Skeletal muscle cell (primary cell): ENCODE data around the gene ZNF85.
"Not testable (repeated sequence)": the region's sequence is repeated elsewhere in the genome, so short reads cannot be mapped to it uniquely, and the experiment has no call there.

Experiments used
- DNase-seq: peaks from one replicate; pipeline ENCODE4 v3.0.0-alpha.2; 2010; ENCODE audit warnings: low read depth
- H3K4me3 ChIP-seq: 2 replicates; pipeline ENCODE4 v1.5.1; 2011; ENCODE audit warnings: low read depth, mild to moderate bottlenecking, control low read depth, low read length, moderate library complexity

The ZNF85 gene

GRCh38 chr19:20923077-20923871, at the start of gene ZNF85:
TSS of gene ZNF85 (plus strand) at chr19:20923251. CDS start at chr19:20923401, 150 bp downstream.
- peak; percentile 70 for DNase-seq
- H3K4me3 ChIP-seq = peak within 1 kb of the TSS; percentile 71

GRCh38 chr19:20879501-20879900, 43.5 kb upstream of the ZNF85 start:
- H3K4me3 ChIP-seq = no peak overlapping the region
- no peak for DNase-seq

DNA sequence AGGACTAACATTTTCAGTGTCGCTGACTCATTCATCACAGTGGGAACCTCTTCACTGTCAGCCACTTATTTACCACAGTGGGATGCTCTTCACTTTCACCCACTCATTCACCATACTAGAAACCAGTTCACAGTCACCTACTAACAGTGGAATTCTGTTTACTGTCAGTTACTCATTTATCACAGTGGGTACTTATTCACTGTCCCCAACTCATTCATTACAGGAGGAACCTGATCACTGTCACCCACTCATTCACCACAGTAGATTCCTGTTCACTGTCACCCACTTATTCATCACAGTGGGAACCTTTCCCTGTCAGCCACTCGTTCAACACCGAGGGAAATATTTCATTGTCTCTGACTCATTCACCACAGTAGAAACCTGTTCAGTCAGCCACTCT, 10.1 kb upstream of the ZNF85 start:
- H3K4me3 ChIP-seq = no peak overlapping the region
- DNase-seq = no peak

DNA sequence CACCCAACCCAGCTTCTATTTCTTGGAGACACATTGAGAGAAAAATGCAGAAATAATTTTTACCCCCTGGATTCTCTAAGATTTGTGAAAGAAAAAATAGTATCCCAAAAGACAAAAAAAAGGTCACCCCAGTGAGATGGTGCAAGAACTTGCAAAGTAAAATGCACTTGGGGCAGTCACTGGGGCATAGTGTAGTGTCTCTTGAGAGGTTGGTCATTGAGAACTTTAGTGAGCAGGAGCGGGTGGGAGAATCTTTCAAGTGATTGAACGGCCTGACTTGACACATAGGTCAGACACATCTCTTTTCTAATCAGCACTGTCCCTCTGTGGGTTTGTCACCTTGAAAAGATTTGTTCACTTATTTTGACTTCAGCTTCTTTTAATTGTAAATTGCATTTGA, 2.4 kb downstream of the ZNF85 start:
- H3K4me3 ChIP-seq = no peak overlapping the region
- no peak for DNase-seq

DNA sequence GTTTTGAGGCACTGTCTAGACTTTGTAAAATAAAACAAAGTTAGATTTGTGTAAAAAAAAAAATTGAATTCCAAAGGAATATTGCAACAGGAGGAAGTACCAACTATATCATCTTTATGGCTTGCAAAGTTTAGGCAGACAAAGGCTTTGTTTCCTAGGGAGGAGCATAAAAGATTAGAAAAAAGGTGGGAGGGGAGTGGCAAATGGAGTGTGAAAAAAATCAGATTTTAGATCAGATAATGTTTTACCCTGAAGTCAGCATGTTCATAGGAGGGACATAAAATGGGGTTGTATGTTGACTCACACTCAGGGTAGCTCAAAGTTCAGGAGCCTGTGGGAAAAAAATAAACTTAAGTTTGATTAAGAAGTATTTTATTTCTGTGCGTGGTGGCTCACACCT, 3.7 kb downstream of the ZNF85 start:
- H3K4me3 ChIP-seq = no peak overlapping the region
- DNase-seq = no peak

- peak; percentile 69 for DNase-seq
- H3K4me3 ChIP-seq = no peak overlapping the region
Observed at GRCh38 chr19:20928371-20928770, 5.3 kb downstream of the ZNF85 start.

DNA sequence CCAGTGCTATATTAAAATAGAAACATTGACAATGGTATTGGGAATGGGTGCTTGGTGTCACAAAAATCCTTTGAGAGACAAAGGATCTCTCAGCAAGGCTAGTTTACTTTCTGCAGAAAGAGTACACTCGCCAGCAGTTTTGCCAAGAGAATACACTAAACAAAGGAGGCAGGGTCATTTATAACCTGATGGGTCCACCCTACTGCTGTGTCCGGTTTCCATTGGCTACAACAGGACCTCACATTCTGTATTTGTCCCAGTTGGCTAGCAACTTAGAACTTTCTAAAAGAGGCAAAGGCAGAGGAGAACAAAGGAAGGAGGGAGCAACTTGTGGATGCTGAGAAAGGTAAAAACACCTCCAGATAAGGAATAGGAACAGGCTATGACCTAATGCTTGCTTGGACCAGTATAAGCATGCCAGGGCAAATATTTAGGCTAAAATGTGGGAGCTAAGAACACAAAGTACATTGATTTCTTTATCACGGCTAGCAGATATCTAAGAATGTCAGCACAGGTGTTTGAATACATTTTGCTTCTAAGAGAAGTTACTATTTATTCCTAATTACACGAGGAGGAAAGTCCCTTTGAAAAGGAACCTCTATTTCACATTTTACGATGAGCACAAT, 13.4 kb downstream of the ZNF85 start:
- H3K4me3 ChIP-seq, DNase-seq: not testable (repeated sequence)

DNA sequence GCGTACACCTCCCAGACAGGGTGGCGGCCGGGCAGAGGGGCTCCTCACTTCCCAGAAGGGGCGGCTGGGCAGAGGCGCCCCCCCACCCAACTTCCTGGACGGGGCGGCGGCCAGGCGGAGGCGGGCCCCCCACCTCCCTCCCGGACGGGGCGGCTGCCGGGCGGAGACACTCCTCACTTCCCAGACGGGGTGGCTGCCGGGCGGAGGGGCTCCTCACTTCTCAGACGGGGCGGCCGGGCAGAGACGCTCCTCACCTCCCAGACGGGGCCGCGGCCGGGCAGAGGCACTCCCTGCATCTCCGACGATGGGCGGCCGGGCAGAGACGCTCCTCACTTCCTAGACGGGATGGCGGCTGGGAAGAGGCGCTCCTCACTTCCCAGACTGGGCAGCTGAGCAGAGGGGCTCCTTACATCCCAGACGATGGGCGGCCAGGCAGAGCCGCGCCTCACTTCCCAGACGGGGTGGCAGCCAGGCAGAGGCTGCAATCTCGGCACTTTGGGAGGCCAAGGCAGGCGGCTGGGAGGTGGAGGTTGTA, 29.6 kb downstream of the ZNF85 start:
- not testable (repeated sequence) for DNase-seq, H3K4me3 ChIP-seq

DNA sequence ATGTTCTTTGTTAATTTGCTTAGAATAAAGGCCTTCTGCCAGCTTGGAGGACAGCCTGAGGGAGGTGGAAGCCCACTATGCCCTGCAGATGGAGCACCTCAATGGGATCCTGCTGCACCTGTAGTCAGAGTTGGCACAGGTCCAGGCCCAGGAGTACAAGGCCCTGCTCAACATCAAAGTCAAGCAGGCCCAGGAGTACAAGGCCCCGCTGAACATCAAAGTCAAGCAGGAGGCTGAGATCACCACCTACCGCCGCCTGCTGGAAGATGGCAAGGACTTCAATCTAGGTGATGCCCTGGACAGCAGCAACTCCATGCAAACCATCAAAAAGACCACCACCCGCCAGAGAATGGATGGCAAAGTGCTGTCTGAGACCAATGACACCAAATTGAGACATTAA, 41.7 kb downstream of the ZNF85 start:
- no peak for DNase-seq
- no peak overlapping the region for H3K4me3 ChIP-seq

DNA sequence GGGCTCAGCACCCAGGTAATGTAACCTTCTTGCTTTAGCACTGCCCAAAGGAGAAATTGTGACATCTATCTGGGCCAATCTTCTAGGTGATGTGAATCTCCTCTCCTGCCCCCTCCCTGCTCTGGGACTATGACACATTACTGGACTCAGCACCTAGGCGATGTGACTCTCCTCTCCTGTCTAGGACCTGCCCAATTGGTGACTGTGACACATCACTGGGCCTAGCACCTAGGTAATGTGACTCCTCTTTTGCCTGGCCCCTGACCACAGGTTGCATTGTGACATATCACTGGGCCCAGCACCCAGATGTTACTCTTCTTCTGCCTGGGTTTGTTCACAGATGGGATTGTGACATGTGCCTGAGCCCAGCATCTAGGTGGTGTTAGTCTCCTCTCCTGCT, 45.0 kb downstream of the ZNF85 start:
- no peak overlapping the region for H3K4me3 ChIP-seq
- no peak for DNase-seq

DNA sequence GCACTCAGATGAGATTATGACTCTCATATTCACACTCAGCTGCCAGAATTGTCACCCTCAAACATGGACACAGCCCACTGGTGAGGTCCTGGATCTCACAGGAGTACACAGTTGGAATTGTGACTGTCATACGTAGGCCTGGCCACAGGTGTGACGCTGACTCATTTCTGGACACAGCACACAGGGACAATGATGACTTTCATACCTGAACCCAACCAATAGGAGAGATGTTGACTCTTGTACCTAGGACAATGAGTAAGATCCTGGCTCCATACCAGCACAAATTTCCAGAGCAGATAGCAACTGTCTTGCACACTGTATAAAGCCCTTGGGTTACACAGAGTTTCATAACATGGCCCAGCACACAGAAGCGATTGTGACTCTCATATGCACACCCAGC, 46.4 kb downstream of the ZNF85 start:
- no peak for DNase-seq
- no peak overlapping the region for H3K4me3 ChIP-seq

GRCh38 chr19:20969898-20970297, 46.8 kb downstream of the ZNF85 start:
- no peak for DNase-seq
- no peak overlapping the region for H3K4me3 ChIP-seq

DNA sequence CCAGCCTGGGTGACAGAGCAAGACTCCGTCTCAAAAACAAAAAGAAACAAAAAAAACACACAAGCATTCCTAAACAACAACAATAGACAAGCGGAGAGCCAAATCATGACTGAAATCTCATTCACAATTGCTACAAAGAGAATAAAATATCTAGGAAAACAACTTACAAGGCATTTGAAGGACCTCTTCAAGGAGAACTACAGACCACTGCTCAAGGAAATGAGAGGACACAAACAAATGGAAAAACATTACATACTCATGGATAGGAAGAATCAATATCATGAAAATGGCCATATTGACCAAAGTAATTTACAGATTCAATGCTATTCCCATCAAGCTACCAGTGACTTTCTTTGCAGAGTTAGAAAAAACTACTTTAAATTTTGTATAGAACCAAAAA, 69.7 kb downstream of the ZNF85 start:
- H3K4me3 ChIP-seq, DNase-seq: not testable (repeated sequence)

GRCh38 chr19:20999731-21000352, 76.8 kb downstream of the ZNF85 start:
- H3K4me3 ChIP-seq = peak overlapping the region; percentile 52
- DNase-seq = peak; percentile 58
